GM12878 (cell line): Measurements from ENCODE around the gene SEC11A. TPM values are rescaled to one million over a fixed set of nuclear protein-coding genes. Genes with fewer than 3 reads are reported as not detected.

Source experiments
- CEBPB ChIP-seq, 2 experiments: fragments of 150-350 bp in 1 of 2; IDR thresholded peaks; 2 replicates each; pipeline ENCODE4 v1.6.1; 2012 to 2014; ENCODE audit warnings: low read depth in 2 of 2, low read length in 2 of 2, borderline replicate concordance in 1 of 2, inconsistent platforms in 1 of 2
- E2F4 ChIP-seq: IDR thresholded peaks from 2 replicates; pipeline ENCODE4 v1.6.1; 2012; ENCODE audit warnings: low read depth, low read length, improper control_type of control experiment
- E2F8 ChIP-seq: fragments of 450-650 bp; IDR thresholded peaks from 2 replicates; pipeline ENCODE4 v1.6.1; 2018; ENCODE audit warnings: mild to moderate bottlenecking, low read depth, moderate library complexity; ENCODE audit not compliant: partially characterized antibody
- ESRRA ChIP-seq: IDR thresholded peaks from 2 replicates; pipeline ENCODE4 v1.6.1; 2012; ENCODE audit warnings: mild to moderate bottlenecking, low read length, improper control_type of control experiment
- IRF4 ChIP-seq: IDR thresholded peaks from 2 replicates; pipeline ENCODE4 v1.6.1; 2011; ENCODE audit warnings: low read depth, low read length
- MAX ChIP-seq: IDR thresholded peaks from 2 replicates; pipeline ENCODE4 v1.6.1; 2012; ENCODE audit warnings: low read depth, low read length, improper control_type of control experiment
- MYC ChIP-seq: IDR thresholded peaks from 2 replicates; pipeline ENCODE4 v1.6.1; 2011; ENCODE audit warnings: mild to moderate bottlenecking, low read length, moderate library complexity, inconsistent platforms; ENCODE audit not compliant: insufficient read depth, insufficient replicate concordance, insufficient read length, severe bottlenecking
- NR2C1 ChIP-seq: fragments of 450-650 bp; IDR thresholded peaks from 2 replicates; pipeline ENCODE4 v1.6.1; 2017; ENCODE audit warnings: antibody characterized with exemption, mild to moderate bottlenecking, moderate library complexity
- NR2F1 ChIP-seq: fragments of 450-650 bp; conservative IDR thresholded peaks from 2 replicates; pipeline ENCODE4 v1.6.1; 2017; ENCODE audit warnings: mild to moderate bottlenecking
- POLR2A ChIP-seq: IDR thresholded peaks from 2 replicates; pipeline ENCODE4 v1.6.1; 2011; ENCODE audit warnings: low read depth, mild to moderate bottlenecking, low read length
- RAD21 ChIP-seq: IDR thresholded peaks from 2 replicates; pipeline ENCODE4 v1.6.1; 2011; ENCODE audit warnings: mild to moderate bottlenecking, low read depth, low read length, moderate library complexity; ENCODE audit not compliant: insufficient read depth
- TCF3 ChIP-seq: IDR thresholded peaks from 2 replicates; pipeline ENCODE4 v1.6.1; 2012; ENCODE audit warnings: low read depth, mild to moderate bottlenecking, low read length, borderline replicate concordance; ENCODE audit not compliant: insufficient read depth
- USF2 ChIP-seq: IDR thresholded peaks from 2 replicates; pipeline ENCODE4 v1.6.1; 2011; ENCODE audit warnings: low read depth, low read length, improper control_type of control experiment, borderline replicate concordance
- ZBTB33 ChIP-seq: fragments of 450-650 bp; IDR thresholded peaks from 2 replicates; pipeline ENCODE4 v1.6.1; 2017; ENCODE audit warnings: mild to moderate bottlenecking
- polyA plus RNA-seq, 11 experiments: library from polyadenylated mRNA; depleted of rRNA in 4 of 11; unstranded in 6 of 11; stranded (reverse) in 5 of 11; fragments of >200 nt; fragmentation: Nextera tagmentation in 4 of 11; fragmentation: Illumina TruSeq in 1 of 11; extraction: Ambion mirVana in 4 of 11; extraction: Trizol in 1 of 11; gene quantifications; 1 replicate in 1 of 11; 2 replicates in 10 of 11; pipeline versions ENCODE4 v1.2.1 to v1.2.3, GENCODE V29; 2011 to 2016; ENCODE audit warnings: inconsistent platforms in 2 of 11, missing spikeins in 2 of 11, low read depth in 1 of 11
- total RNA-seq, 4 experiments: library from RNA; depleted of rRNA in 3 of 4; stranded (reverse); fragments of >200 nt in 3 of 4; fragmentation: Illumina TruSeq in 1 of 4; extraction: Trizol in 1 of 4; gene quantifications; 2 replicates each; pipeline versions ENCODE4 v1.2.1 to v1.2.3, GENCODE V29; 2013 to 2021
- TF ChIP-seq, protein P1 (sequence below): fragments of 450-650 bp; formaldehyde crosslinking; IDR thresholded peaks from 2 replicates; pipeline ENCODE4 v1.4.0; 2020; ENCODE audit warnings: mild to moderate bottlenecking, moderate library complexity
- TF ChIP-seq, protein P2 (sequence below): fragments of 450-650 bp; IDR thresholded peaks from 2 replicates; pipeline ENCODE4 v1.6.1; 2017; ENCODE audit warnings: borderline replicate concordance

SEC11A gene
- total and polyA plus RNA-seq, 10 of the 15 experiments (the other 5 are each of a cell fraction or from before 2014, with no cell fraction given) = 99.2 to 159 (median 143) TPM

DNA sequence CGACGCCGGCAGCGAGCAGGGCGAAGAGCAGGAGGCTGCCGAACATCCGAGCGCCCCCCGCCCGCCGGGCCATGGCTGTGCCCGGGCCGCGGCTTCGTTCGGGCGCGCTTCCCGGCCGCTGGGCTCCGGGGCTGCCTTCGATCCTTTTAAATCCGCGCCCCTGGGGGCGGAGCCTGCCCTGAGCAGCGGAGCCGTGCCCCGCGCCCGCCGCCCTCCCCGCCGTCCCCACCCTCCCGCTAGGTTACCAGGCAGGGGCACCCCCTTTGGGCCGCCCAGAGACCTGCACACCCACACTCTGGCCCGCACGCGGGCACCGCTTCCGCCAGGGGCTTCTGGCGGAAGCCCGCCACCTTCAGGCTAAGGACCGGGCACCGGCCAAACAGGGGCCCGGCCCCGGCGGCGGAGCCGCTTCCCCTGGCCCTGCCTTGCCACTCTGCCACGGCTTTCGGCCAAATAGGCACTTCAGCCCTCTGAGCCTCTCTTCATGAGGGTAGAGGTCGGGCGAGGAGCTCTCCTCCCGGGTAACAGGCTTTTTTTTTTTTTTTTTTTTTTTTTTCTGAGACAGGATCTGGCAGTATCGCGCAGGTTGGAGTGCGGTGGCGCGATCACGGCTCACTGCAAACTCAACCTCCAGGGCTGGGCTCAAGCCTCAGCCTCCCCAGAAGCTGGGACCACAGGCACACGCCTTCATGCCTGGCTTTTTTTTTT, 57.7 kb downstream of the SEC11A start, which contains the start of gene NMB (continued):
- no peak for TF ChIP-seq ZBTB33
- peak; percentile 29; the same call in 1 of the 2 replicates for TF ChIP-seq RAD21
- TF ChIP-seq NR2C1 = no peak
- TF ChIP-seq USF2 = no peak
- no peak for TF ChIP-seq ESRRA
- TF ChIP-seq, protein P1, sequence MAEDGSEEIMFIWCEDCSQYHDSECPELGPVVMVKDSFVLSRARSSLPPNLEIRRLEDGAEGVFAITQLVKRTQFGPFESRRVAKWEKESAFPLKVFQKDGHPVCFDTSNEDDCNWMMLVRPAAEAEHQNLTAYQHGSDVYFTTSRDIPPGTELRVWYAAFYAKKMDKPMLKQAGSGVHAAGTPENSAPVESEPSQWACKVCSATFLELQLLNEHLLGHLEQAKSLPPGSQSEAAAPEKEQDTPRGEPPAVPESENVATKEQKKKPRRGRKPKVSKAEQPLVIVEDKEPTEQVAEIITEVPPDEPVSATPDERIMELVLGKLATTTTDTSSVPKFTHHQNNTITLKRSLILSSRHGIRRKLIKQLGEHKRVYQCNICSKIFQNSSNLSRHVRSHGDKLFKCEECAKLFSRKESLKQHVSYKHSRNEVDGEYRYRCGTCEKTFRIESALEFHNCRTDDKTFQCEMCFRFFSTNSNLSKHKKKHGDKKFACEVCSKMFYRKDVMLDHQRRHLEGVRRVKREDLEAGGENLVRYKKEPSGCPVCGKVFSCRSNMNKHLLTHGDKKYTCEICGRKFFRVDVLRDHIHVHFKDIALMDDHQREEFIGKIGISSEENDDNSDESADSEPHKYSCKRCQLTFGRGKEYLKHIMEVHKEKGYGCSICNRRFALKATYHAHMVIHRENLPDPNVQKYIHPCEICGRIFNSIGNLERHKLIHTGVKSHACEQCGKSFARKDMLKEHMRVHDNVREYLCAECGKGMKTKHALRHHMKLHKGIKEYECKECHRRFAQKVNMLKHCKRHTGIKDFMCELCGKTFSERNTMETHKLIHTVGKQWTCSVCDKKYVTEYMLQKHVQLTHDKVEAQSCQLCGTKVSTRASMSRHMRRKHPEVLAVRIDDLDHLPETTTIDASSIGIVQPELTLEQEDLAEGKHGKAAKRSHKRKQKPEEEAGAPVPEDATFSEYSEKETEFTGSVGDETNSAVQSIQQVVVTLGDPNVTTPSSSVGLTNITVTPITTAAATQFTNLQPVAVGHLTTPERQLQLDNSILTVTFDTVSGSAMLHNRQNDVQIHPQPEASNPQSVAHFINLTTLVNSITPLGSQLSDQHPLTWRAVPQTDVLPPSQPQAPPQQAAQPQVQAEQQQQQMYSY (CRISPR knock-in tag) = no peak
- TF ChIP-seq, protein P2, sequence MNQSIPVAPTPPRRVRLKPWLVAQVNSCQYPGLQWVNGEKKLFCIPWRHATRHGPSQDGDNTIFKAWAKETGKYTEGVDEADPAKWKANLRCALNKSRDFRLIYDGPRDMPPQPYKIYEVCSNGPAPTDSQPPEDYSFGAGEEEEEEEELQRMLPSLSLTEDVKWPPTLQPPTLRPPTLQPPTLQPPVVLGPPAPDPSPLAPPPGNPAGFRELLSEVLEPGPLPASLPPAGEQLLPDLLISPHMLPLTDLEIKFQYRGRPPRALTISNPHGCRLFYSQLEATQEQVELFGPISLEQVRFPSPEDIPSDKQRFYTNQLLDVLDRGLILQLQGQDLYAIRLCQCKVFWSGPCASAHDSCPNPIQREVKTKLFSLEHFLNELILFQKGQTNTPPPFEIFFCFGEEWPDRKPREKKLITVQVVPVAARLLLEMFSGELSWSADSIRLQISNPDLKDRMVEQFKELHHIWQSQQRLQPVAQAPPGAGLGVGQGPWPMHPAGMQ = no peak
- TF ChIP-seq NR2F1 = peak; percentile 51
- TF ChIP-seq MAX = no peak
- no peak for TF ChIP-seq MYC
- no peak for TF ChIP-seq IRF4
- no peak for TF ChIP-seq POLR2A
- TF ChIP-seq E2F4 = 0 out of 2 replicates have a peak, but pooled peaks have one; percentile 29
- TF ChIP-seq E2F8 = no peak
- no peak for TF ChIP-seq TCF3
- TF ChIP-seq CEBPB (IDR thresholded peaks at IDR 0.05; ENCODE audit: borderline replicate concordance in 1 of 2, low read depth in 2 of 2, low read length in 2 of 2) = no peak
